Hepatocyte (in vitro differentiated cells): Measurements from ENCODE around the gene EBI3. TPM values are rescaled to one million over a fixed set of nuclear protein-coding genes. Genes with fewer than 3 reads are reported as not detected.

ENCODE experiments used
- DNase-seq: peaks from one replicate; pipeline ENCODE4 v3.0.0-alpha.2; 2016; ENCODE audit warnings: low spot score
- H2AFZ ChIP-seq: fragments of 200-600 bp; sonication (generic); 2 replicates; pipeline ENCODE4 v1.6.0; 2016; ENCODE audit warnings: antibody characterized with exemption, mild to moderate bottlenecking
- H3K27ac ChIP-seq: fragments of 200-600 bp; sonication (generic); 2 replicates; pipeline ENCODE4 v1.5.1; 2016; ENCODE audit warnings: mild to moderate bottlenecking
- H3K27me3 ChIP-seq: fragments of 200-600 bp; sonication (generic); 2 replicates; pipeline ENCODE4 v1.6.1; 2016
- H3K36me3 ChIP-seq: fragments of 200-600 bp; sonication (generic); replicated peaks from 2 replicates; pipeline ENCODE4 v1.5.1; 2016; ENCODE audit warnings: low read depth; ENCODE audit not compliant: insufficient read depth
- H3K4me1 ChIP-seq: fragments of 200-600 bp; sonication (generic); 2 replicates; pipeline ENCODE4 v1.5.1; 2016; ENCODE audit warnings: mild to moderate bottlenecking, moderate library complexity; ENCODE audit not compliant: insufficient read depth
- H3K4me2 ChIP-seq: fragments of 200-600 bp; sonication (generic); 2 replicates; pipeline ENCODE4 v1.6.0; 2016
- H3K4me3 ChIP-seq: fragments of 200-600 bp; sonication (generic); 2 replicates; pipeline ENCODE4 v1.5.1; 2016; ENCODE audit warnings: mild to moderate bottlenecking
- H3K79me2 ChIP-seq: fragments of 200-600 bp; sonication (generic); 2 replicates; pipeline ENCODE4 v1.6.0; 2017; ENCODE audit warnings: mild to moderate bottlenecking
- H3K9me2 ChIP-seq: fragments of 200-600 bp; sonication (generic); replicated peaks from 2 replicates; pipeline ENCODE4 v1.6.0; 2017; ENCODE audit warnings: mild to moderate bottlenecking; ENCODE audit not compliant: insufficient read depth
- H3K9me3 ChIP-seq: fragments of 200-600 bp; sonication (generic); 2 replicates; pipeline ENCODE4 v1.5.1; 2016; ENCODE audit warnings: low read depth, mild to moderate bottlenecking
- H4K20me1 ChIP-seq: fragments of 200-600 bp; sonication (generic); 2 replicates; pipeline ENCODE4 v1.6.0; 2016; ENCODE audit warnings: mild to moderate bottlenecking; ENCODE audit not compliant: insufficient read depth, poor library complexity, severe bottlenecking
- EZH2 ChIP-seq: fragments of 200-600 bp; sonication (generic); IDR thresholded peaks from 2 replicates; pipeline ENCODE4 v1.6.1; 2016; ENCODE audit warnings: antibody characterized with exemption, mild to moderate bottlenecking, borderline replicate concordance
- EZH2phosphoT487 ChIP-seq: fragments of 200-600 bp; sonication (generic); IDR thresholded peaks from one replicate; pipeline ENCODE4 v1.6.1; 2018; ENCODE audit warnings: antibody characterized with exemption, mild to moderate bottlenecking, low read depth, moderate library complexity; ENCODE audit not compliant: unreplicated experiment, severe bottlenecking
- WGBS: methylation state at CpG from one replicate; pipeline ENCODE4 v1.1.6; 2016; ENCODE audit warnings: low lambda C conversion rate; ENCODE audit errors: missing lambda C conversion rate; 5-methylcytosine and 5-hydroxymethylcytosine counted together
- polyA plus RNA-seq: library from polyadenylated mRNA; unstranded; fragments of >200 nt; fragmentation: Nextera tagmentation; extraction: Ambion mirVana; gene quantifications from 2 replicates; pipeline ENCODE4 v1.2.1, GENCODE V29; 2016
- total RNA-seq: library from RNA; depleted of rRNA; stranded (reverse); fragments of >200 nt; gene quantifications from 2 replicates; pipeline ENCODE4 v1.2.3, GENCODE V29; 2014
- TF ChIP-seq, protein P1 (sequence below): fragments of 200-600 bp; sonication (generic); IDR thresholded peaks from 2 replicates; pipeline ENCODE4 v1.5.1; 2016; ENCODE audit warnings: antibody characterized with exemption, mild to moderate bottlenecking; ENCODE audit not compliant: poor library complexity

Gene EBI3
- total and polyA plus RNA-seq, 2 experiments from 2014 or later: 3.0 to 7.6 TPM

DNA sequence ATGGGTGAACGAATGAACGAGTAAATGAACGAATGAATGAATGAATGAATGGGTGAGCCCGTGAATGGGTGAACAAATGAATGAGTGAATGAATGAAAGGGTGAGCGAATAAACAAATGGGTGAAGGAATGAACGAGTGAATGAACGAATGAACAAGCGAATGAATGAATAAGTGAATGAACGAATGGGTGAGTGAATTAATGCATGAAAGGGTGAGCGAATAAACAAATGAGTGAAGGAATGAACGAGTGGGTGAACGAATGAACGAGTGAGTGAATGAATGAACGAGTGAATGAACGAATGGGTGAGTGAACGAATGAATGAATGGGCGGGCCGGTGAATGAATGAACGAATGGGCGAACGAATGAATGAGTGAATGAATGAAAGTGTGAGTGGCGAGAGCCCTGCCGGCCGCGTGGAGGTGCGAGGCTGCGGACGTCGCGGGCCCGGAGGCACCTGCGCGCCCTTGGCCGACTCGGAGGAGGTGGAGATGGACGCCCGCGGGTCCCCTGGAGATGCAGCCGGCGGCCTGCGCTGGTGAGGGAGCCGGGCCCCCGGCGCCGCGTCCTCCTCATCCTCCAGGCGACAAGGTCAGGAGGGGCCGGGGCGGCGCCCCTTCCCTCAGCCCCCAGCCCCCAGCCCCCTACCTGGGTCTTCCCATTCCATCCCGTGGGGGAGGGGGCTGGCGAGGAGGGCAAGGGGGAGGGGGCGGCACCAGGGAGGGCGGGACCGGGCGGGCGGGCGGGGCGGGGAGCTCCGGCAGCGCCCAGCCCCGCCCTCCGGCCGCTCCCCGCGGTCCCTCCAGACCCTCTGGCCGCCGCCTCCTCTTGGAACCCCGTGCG is 31.5 kb upstream of the EBI3 start:
- Histone ChIP-seq H3K79me2 (no peaks in the 10 kb centered on the region), H4K20me1 (no peaks in the 10 kb centered on the region), H3K4me1 (peaks cover 4% of the 10 kb centered on the region), H3K4me3 (no peak overlapping the region), H3K36me3 (no peaks in the 10 kb centered on the region), H3K9me2 (no peaks in the 10 kb centered on the region), H3K27me3 (peaks cover 58% of the 10 kb centered on the region), H3K9me3 (no peaks in the 10 kb centered on the region), H3K27ac (no peak overlapping the region), H2AFZ (no peak overlapping the region), H3K4me2 (peak overlapping the region; percentile 69)
- no peak for DNase-seq
- WGBS: 29% methylated on average over 47 of the region's 70 CpGs
- peak; percentile 68 for TF ChIP-seq EZH2
- no peak for TF ChIP-seq EZH2phosphoT487
- TF ChIP-seq, protein P1, sequence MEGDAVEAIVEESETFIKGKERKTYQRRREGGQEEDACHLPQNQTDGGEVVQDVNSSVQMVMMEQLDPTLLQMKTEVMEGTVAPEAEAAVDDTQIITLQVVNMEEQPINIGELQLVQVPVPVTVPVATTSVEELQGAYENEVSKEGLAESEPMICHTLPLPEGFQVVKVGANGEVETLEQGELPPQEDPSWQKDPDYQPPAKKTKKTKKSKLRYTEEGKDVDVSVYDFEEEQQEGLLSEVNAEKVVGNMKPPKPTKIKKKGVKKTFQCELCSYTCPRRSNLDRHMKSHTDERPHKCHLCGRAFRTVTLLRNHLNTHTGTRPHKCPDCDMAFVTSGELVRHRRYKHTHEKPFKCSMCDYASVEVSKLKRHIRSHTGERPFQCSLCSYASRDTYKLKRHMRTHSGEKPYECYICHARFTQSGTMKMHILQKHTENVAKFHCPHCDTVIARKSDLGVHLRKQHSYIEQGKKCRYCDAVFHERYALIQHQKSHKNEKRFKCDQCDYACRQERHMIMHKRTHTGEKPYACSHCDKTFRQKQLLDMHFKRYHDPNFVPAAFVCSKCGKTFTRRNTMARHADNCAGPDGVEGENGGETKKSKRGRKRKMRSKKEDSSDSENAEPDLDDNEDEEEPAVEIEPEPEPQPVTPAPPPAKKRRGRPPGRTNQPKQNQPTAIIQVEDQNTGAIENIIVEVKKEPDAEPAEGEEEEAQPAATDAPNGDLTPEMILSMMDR: no peak

DNA sequence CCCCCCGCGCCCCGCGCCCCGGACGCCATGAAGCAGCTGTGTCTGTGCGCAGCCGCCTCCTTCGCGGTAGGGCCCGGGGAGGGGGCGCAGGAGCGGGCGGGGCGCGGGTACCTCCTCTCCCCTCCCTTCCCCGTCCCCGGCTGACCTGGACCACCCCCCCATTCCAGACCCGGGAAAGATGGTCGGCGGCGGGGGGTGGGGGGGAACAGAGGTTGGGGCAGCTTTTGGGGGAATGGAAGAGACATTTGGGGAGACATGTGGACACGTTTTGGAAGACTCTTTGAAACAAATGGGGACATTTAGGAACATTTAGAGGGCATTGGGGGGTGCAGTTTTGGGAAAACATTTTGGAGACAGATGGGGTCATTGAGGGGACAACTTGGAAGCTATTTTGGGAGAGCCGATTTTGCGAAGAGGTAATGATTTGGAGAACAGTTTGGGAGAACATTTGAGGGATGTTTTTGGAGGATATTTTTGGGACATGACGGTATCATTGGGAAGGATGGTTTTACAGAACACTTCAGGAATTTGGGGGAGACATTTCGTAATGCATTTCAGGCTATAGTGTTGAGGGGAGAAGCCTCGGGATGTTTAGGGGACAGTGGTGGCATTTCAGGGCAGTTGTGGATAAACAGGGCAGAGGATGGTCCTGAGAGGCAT is 30.7 kb upstream of the EBI3 start:
- no peak for DNase-seq
- 45% methylated on average over 6 of the region's 28 CpGs for WGBS
- H3K4me1 ChIP-seq: peaks cover 4% of the 10 kb centered on the region
- no peaks in the 10 kb centered on the region for H3K9me2 ChIP-seq
- H3K27me3 ChIP-seq: peaks cover 58% of the 10 kb centered on the region
- TF ChIP-seq, protein P1: no peak
- peak; percentile 34 for TF ChIP-seq EZH2
- no peak overlapping the region for H2AFZ ChIP-seq
- H4K20me1 ChIP-seq: no peaks in the 10 kb centered on the region
- H3K4me2 ChIP-seq: peak overlapping the region; percentile 69
- H3K4me3 ChIP-seq: no peak overlapping the region
- H3K27ac ChIP-seq: no peak overlapping the region
- H3K79me2 ChIP-seq: no peaks in the 10 kb centered on the region
- no peaks in the 10 kb centered on the region for H3K9me3 ChIP-seq
- no peaks in the 10 kb centered on the region for H3K36me3 ChIP-seq

DNA sequence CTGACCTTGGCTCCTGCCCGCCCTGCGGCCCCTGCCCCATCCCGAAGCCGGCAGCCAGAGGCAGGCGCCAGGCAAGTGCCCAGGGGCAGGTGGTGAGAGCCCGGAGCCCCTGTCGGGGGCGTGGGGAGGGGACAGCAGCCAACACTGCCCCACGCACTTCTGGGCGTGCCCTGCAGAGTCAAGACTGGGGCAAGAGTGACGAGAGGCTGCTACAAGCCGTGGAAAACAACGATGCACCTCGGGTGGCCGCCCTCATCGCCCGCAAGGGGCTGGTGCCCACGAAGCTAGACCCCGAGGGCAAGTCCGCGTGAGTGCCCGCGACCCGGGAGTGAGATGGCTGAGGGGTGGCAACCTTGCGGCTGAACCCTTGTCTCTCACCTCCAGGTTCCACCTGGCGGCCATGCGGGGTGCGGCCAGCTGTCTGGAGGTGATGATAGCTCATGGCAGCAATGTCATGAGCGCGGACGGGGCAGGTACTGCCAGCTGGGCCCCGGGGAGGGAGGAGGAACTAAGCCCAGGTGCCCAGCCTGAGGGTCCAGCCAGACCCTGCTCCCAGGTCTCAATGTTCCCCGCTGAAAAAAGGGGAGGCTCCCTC is 29.5 kb upstream of the EBI3 start:
- H3K9me3 ChIP-seq: no peaks in the 10 kb centered on the region
- H3K27me3 ChIP-seq: peaks cover 55% of the 10 kb centered on the region
- no peaks in the 10 kb centered on the region for H3K36me3 ChIP-seq
- no peaks in the 10 kb centered on the region for H3K9me2 ChIP-seq
- H3K79me2 ChIP-seq: no peaks in the 10 kb centered on the region
- H3K4me3 ChIP-seq: no peak overlapping the region
- TF ChIP-seq EZH2: peak; percentile 30
- TF ChIP-seq, protein P1: peak; percentile 30
- TF ChIP-seq EZH2phosphoT487: no peak
- peaks cover 4% of the 10 kb centered on the region for H3K4me1 ChIP-seq
- peak; percentile 38 for DNase-seq
- H3K4me2 ChIP-seq: no peak overlapping the region
- no peak overlapping the region for H3K27ac ChIP-seq
- no peak overlapping the region for H2AFZ ChIP-seq
- no peaks in the 10 kb centered on the region for H4K20me1 ChIP-seq
- WGBS: 35% methylated on average over 24 of the region's 33 CpGs
